A549 (cell line): ENCODE measurements around the gene DNAJC10. TPM values are rescaled to one million over a fixed set of nuclear protein-coding genes. Genes with fewer than 3 reads are reported as not detected.
A peak's percentile ranks its signal among the peaks of the same experiment; 100 is the strongest.

Source experiments
- ATAC-seq, 2 experiments: fragments of 200-7000 bp in 1 of 2; fragments of >200 bp in 1 of 2; cut with Nextera tagmentation in 1 of 2; cut with Tn5 transposase in 1 of 2; 3 replicates each; pipeline versions ENCODE4 v1.8.0 to v1.9.1; 2018 to 2020; ENCODE audit warnings: mild to moderate bottlenecking in 1 of 2, moderate library complexity in 1 of 2
- CTCF ChIA-PET: fragments of 300-600 bp; sonication (Branson Sonifier 250); formaldehyde crosslinking; extraction: SDS; loops from one replicate; lab custom pipeline; 2021; ENCODE audit warnings: antibody characterized with exemption, inconsistent platforms; lab: Yijun Ruan, JAX
- POLR2A ChIA-PET: fragments of 350-600 bp; formaldehyde crosslinking; extraction: SDS; loops from one replicate; lab custom pipeline; 2021; ENCODE audit warnings: antibody characterized with exemption, inconsistent platforms; lab: Yijun Ruan, JAX
- DNase-seq, 2 experiments: peaks; one replicate each; pipeline versions ENCODE4 v3.0.0 to v3.0.0-alpha.2; 2011 to 2016; ENCODE audit warnings: low read depth in 1 of 2, low spot score in 1 of 2
- FAIRE-seq: peaks from 2 replicates; lab custom pipeline; 2011; peaks lifted over from hg19 to GRCh38; lab: Jason Lieb, UNC
- H3K27ac ChIP-seq, 2 experiments: fragments of >200 bp; sonication (Bioruptor Twin); formaldehyde crosslinking; 3 replicates each; pipeline ENCODE4 v1.5.1; 2016 to 2017
- H3K4me1 ChIP-seq: fragments of >200 bp; sonication (Bioruptor Twin); formaldehyde crosslinking; 3 replicates; pipeline ENCODE4 v1.6.1; 2016
- H3K4me2 ChIP-seq: fragments of >200 bp; sonication (Bioruptor Twin); formaldehyde crosslinking; 3 replicates; pipeline ENCODE4 v1.6.1; 2016
- H3K4me3 ChIP-seq: fragments of >200 bp; sonication (Bioruptor Twin); formaldehyde crosslinking; 3 replicates; pipeline ENCODE4 v1.5.1; 2016
- H3K9me3 ChIP-seq: fragments of >200 bp; sonication (Bioruptor Twin); formaldehyde crosslinking; 3 replicates; pipeline ENCODE4 v1.6.1; 2016
- CHD4 ChIP-seq: fragments of 200-600 bp; sonication (generic); IDR thresholded peaks from 2 replicates; pipeline ENCODE4 v1.6.1; 2016; ENCODE audit warnings: antibody characterized with exemption, mild to moderate bottlenecking, borderline replicate concordance
- FOSB ChIP-seq: fragments of 250-450 bp; sonication (Bioruptor Pico); IDR thresholded peaks from 2 replicates; pipeline ENCODE4 v1.5.0; 2020; ENCODE audit warnings: mild to moderate bottlenecking, moderate library complexity
- FOSL2 ChIP-seq, 2 experiments: fragments of 450-650 bp in 1 of 2; fragments of >200 bp in 1 of 2; sonication (Bioruptor Twin) in 1 of 2; formaldehyde crosslinking; IDR thresholded peaks; 2 replicates each; pipeline versions ENCODE4 v1.5.0 to v1.6.1; 2016 to 2020; ENCODE audit warnings: mild to moderate bottlenecking in 1 of 2, moderate library complexity in 1 of 2
- HDAC2 ChIP-seq: fragments of 200-600 bp; sonication (generic); IDR thresholded peaks from 2 replicates; pipeline ENCODE4 v1.6.1; 2016
- HOXB13 ChIP-seq: fragments of 250-450 bp; sonication (Bioruptor Pico); IDR thresholded peaks from 2 replicates; pipeline ENCODE4 v1.5.0; 2020; ENCODE audit warnings: low read depth, mild to moderate bottlenecking, moderate library complexity
- JUNB ChIP-seq: fragments of >200 bp; sonication (Bioruptor Twin); formaldehyde crosslinking; IDR thresholded peaks from 2 replicates; pipeline ENCODE4 v1.6.1; 2016
- KDM1A ChIP-seq: fragments of 200-600 bp; sonication (generic); IDR thresholded peaks from 2 replicates; pipeline ENCODE4 v1.6.1; 2016; ENCODE audit warnings: low read depth, mild to moderate bottlenecking
- MAZ ChIP-seq: fragments of 150-350 bp; IDR thresholded peaks from 2 replicates; pipeline ENCODE4 v1.6.1; 2014; ENCODE audit warnings: antibody characterized with exemption, low read depth, low read length, borderline replicate concordance
- MYC ChIP-seq: IDR thresholded peaks from 2 replicates; pipeline ENCODE4 v1.6.1; 2012; ENCODE audit warnings: mild to moderate bottlenecking, inconsistent platforms, low read length, improper control_type of control experiment, borderline replicate concordance
- PHF8 ChIP-seq: fragments of 200-600 bp; sonication (generic); IDR thresholded peaks from 2 replicates; pipeline ENCODE4 v1.6.1; 2016; ENCODE audit warnings: low read depth, mild to moderate bottlenecking, antibody characterized with exemption, moderate library complexity, borderline replicate concordance
- POLR2AphosphoS2 ChIP-seq: conservative IDR thresholded peaks from 2 replicates; pipeline ENCODE4 v1.6.1; 2012; ENCODE audit warnings: low read length, improper control_type of control experiment, inconsistent platforms
- RAD21 ChIP-seq, 2 experiments: fragments of >200 bp in 1 of 2; sonication (Bioruptor Twin) in 1 of 2; formaldehyde crosslinking in 1 of 2; IDR thresholded peaks in 1 of 2; conservative IDR thresholded peaks in 1 of 2; 2 replicates in 1 of 2; 3 replicates in 1 of 2; pipeline ENCODE4 v1.6.1; 2012 to 2018; ENCODE audit warnings: inconsistent platforms in 1 of 2
- RCOR1 ChIP-seq: fragments of 150-350 bp; IDR thresholded peaks from 2 replicates; pipeline ENCODE4 v1.6.1; 2014; ENCODE audit warnings: antibody characterized with exemption, low read length, low read depth
- SMC3 ChIP-seq: fragments of >200 bp; sonication (Bioruptor Twin); formaldehyde crosslinking; IDR thresholded peaks from 3 replicates; pipeline ENCODE4 v1.6.1; 2018; ENCODE audit warnings: inconsistent platforms
- SREBF2 ChIP-seq: fragments of 450-650 bp; IDR thresholded peaks from 2 replicates; pipeline ENCODE4 v1.6.1; 2014; ENCODE audit warnings: mild to moderate bottlenecking, moderate library complexity
- TFCP2L1 ChIP-seq: fragments of 250-450 bp; sonication (Bioruptor Pico); IDR thresholded peaks from 2 replicates; pipeline ENCODE4 v1.5.0; 2021; ENCODE audit warnings: mild to moderate bottlenecking
- ZC3H11A ChIP-seq: fragments of 450-650 bp; IDR thresholded peaks from 2 replicates; pipeline ENCODE4 v1.6.1; 2014; ENCODE audit warnings: antibody characterized with exemption, mild to moderate bottlenecking
- ZFP36 ChIP-seq: fragments of 450-650 bp; IDR thresholded peaks from 2 replicates; pipeline ENCODE4 v1.6.1; 2014; ENCODE audit warnings: borderline replicate concordance; ENCODE audit not compliant: partially characterized antibody
- ZNF302 ChIP-seq: fragments of 250-450 bp; sonication (Bioruptor Pico); IDR thresholded peaks from 2 replicates; pipeline ENCODE4 v1.9.0; 2021; ENCODE audit warnings: inconsistent platforms, mild to moderate bottlenecking, moderate library complexity
- ZSCAN20 ChIP-seq: fragments of 250-450 bp; sonication (Bioruptor Pico); IDR thresholded peaks from 2 replicates; pipeline ENCODE4 v1.8.0; 2022; ENCODE audit warnings: mild to moderate bottlenecking, moderate library complexity
- WGBS: methylation state at CpG from one replicate; pipeline ENCODE4 v1.1.6; 2017; ENCODE audit errors: missing lambda C conversion rate; 5-methylcytosine and 5-hydroxymethylcytosine counted together
- polyA plus RNA-seq, 4 experiments: library from polyadenylated mRNA; depleted of rRNA in 3 of 4; stranded (reverse); fragments of >200 nt; fragmentation: RNase III in 1 of 4; extraction: RNeasy Plus Mini Kit Qiagen cat#74134 plus additional on column Dnase treatment in 1 of 4; gene quantifications; 2 replicates in 3 of 4; 3 replicates in 1 of 4; pipeline ENCODE4 v1.2.3, GENCODE V29; 2011 to 2017
- TF ChIP-seq, protein P1 (sequence below): fragments of 250-450 bp; sonication (Bioruptor Pico); IDR thresholded peaks from 2 replicates; pipeline ENCODE4 v1.5.0; 2021; ENCODE audit warnings: mild to moderate bottlenecking, moderate library complexity, borderline replicate concordance
- TF ChIP-seq, protein P2 (sequence below): fragments of >200 bp; sonication (Bioruptor Twin); formaldehyde crosslinking; IDR thresholded peaks from 2 replicates; pipeline ENCODE4 v1.6.1; 2016
- TF ChIP-seq, protein P3 (sequence below): fragments of >200 bp; sonication (Bioruptor Twin); formaldehyde crosslinking; IDR thresholded peaks from 3 replicates; pipeline ENCODE4 v1.5.1; 2016
- TF ChIP-seq, protein P4 (sequence below): fragments of >200 bp; sonication (Bioruptor Twin); formaldehyde crosslinking; IDR thresholded peaks from 3 replicates; pipeline ENCODE4 v1.6.1; 2016
- TF ChIP-seq, protein P5 (sequence below): fragments of 150-350 bp; IDR thresholded peaks from 2 replicates; pipeline ENCODE4 v1.6.1; 2014; ENCODE audit warnings: low read depth, mild to moderate bottlenecking, low read length

The DNAJC10 gene
- polyA plus RNA-seq, 2 of the 4 experiments (the other 2 are of a cell fraction), result 64.1 to 126 TPM

DNA sequence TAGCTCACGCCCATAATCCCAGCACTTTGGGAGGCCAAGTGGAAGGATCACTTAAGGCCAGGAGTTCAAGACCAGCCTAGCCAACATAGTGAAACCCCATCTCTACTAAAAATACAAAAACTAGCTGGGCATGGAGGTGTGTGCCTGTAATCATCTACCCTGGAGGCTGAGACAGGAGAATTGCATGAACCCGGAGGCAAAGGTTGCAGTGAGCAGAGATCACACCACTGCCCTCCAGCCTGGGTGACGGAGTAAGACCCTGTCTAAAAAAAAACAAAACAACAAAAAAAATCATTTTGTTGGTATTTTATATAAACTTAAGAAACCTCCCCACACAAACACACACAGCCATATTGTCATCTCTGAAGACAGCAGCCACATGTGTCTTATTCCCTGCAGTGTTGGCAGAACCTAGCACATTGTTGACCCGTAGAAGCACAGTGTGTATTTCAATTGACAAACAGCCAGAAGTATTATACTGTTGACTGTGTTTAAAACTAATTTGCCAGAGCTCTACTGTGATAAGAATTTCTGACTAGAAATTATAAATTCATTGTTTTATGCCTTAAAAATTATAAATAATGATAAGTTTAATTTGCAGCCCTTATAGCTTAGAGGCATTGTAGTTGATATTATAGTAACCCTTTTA is 68.1 kb downstream of the DNAJC10 start:
- CTCF ChIA-PET, result interaction anchor here (0.7 to 2.6 kb wide), 6 partner anchors 9 to 196 kb away, joined by 3 to 12 read pairs (median 6); no protein-coding TSS in a partner anchor
- H3K4me3 ChIP-seq, result no peak overlapping the region
- no peak overlapping the region for H3K27ac ChIP-seq
- H3K9me3 ChIP-seq, result no peaks in the 10 kb centered on the region
- POLR2A ChIA-PET, result no interaction called here
- H3K4me1 ChIP-seq, result no peaks in the 10 kb centered on the region
- ATAC-seq (peak in 1 of 2 experiments; percentile 50; a peak in 2 of 6 replicates), FAIRE-seq (no peak), DNase-seq (no peak)
- TF ChIP-seq, protein P1, sequence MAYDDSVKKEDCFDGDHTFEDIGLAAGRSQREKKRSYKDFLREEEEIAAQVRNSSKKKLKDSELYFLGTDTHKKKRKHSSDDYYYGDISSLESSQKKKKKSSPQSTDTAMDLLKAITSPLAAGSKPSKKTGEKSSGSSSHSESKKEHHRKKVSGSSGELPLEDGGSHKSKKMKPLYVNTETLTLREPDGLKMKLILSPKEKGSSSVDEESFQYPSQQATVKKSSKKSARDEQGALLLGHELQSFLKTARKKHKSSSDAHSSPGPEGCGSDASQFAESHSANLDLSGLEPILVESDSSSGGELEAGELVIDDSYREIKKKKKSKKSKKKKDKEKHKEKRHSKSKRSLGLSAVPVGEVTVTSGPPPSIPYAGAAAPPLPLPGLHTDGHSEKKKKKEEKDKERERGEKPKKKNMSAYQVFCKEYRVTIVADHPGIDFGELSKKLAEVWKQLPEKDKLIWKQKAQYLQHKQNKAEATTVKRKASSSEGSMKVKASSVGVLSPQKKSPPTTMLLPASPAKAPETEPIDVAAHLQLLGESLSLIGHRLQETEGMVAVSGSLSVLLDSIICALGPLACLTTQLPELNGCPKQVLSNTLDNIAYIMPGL (CRISPR knock-in tag), result no peak
- TF ChIP-seq ZC3H11A, result no peak
- TF ChIP-seq, protein P2, sequence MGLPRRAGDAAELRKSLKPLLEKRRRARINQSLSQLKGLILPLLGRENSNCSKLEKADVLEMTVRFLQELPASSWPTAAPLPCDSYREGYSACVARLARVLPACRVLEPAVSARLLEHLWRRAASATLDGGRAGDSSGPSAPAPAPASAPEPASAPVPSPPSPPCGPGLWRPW, result no peak
- no peak for TF ChIP-seq HDAC2
- no peak for TF ChIP-seq CHD4
- TF ChIP-seq SREBF2, result no peak
- no peak for TF ChIP-seq SMC3
- TF ChIP-seq MAZ, result no peak
- TF ChIP-seq HOXB13 (CRISPR knock-in tag), result no peak
- no peak for TF ChIP-seq MYC
- TF ChIP-seq ZFP36, result no peak
- no peak for TF ChIP-seq KDM1A
- no peak for TF ChIP-seq RCOR1
- no peak for TF ChIP-seq TFCP2L1 (CRISPR knock-in tag)
- WGBS, result 87% methylated on average over 4 of the region's 4 CpGs
- H3K4me2 ChIP-seq, result no peak overlapping the region

DNA sequence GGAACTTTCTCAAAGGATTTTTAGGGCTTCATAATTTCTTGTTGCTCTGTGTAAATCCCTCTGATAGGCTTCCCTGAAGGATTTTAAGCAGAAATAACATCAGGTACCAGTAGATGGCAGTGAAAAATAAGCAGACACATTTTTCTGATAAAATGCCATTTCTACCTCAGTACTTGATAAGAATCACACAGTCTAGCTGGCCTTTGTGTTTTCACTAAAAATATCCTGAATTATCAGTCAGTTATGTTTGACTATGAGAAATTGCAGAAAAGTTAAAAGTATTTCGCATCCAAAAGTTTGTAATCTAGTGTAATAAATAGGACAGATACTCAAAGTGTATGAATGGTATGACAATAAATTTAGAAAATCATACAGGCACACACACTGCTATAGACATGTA is 68.7 kb downstream of the DNAJC10 start:
- CTCF ChIA-PET, result interaction anchor here (0.6 to 2.6 kb wide), 9 partner anchors 9 to 472 kb away, joined by 3 to 12 read pairs (median 4); no protein-coding TSS in a partner anchor
- H3K4me1 ChIP-seq, result no peaks in the 10 kb centered on the region
- no peak overlapping the region for H3K4me3 ChIP-seq
- no peak overlapping the region for H3K4me2 ChIP-seq
- H3K27ac ChIP-seq, result no peak overlapping the region; a peak in 1 of 6 replicates
- TF ChIP-seq JUNB (no peak), RAD21 (conservative IDR thresholded peaks at IDR 0.05 in 1 of 2, IDR thresholded peaks at IDR 0.05 in 1 of 2) (peak; percentile 62 to 67), SMC3 (peak; percentile 48; the same call in 2 of the 3 replicates)
- TF ChIP-seq, protein P3, sequence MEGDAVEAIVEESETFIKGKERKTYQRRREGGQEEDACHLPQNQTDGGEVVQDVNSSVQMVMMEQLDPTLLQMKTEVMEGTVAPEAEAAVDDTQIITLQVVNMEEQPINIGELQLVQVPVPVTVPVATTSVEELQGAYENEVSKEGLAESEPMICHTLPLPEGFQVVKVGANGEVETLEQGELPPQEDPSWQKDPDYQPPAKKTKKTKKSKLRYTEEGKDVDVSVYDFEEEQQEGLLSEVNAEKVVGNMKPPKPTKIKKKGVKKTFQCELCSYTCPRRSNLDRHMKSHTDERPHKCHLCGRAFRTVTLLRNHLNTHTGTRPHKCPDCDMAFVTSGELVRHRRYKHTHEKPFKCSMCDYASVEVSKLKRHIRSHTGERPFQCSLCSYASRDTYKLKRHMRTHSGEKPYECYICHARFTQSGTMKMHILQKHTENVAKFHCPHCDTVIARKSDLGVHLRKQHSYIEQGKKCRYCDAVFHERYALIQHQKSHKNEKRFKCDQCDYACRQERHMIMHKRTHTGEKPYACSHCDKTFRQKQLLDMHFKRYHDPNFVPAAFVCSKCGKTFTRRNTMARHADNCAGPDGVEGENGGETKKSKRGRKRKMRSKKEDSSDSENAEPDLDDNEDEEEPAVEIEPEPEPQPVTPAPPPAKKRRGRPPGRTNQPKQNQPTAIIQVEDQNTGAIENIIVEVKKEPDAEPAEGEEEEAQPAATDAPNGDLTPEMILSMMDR, result peak; percentile 64
- H3K9me3 ChIP-seq, result no peaks in the 10 kb centered on the region
- FAIRE-seq (no peak), DNase-seq (peak in 1 of 2 experiments; percentile 36), ATAC-seq (peak; percentile 50 to 80; a peak in 3 of 6 replicates)
- POLR2A ChIA-PET, result no interaction called here
- 86% methylated on average over 1 of the region's 1 CpG for WGBS

DNA sequence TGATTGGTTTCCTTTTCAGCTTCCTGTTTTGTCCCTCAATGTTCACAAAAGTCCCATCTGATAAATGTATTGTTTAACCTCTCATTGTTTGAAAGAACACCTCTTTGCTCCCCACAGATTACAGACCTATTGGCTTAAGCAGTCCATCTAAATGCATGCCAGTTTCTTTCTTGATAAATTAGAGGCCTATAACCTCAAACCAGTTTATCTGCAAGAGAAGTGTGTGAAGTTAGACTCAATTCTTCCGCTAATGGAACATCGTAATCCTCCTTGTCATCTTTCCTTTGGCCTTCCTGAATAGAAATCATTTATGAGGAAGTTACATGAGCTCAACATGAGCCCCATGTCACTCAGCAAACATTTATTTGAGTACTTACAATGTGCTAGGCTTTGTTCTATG is 76.4 kb downstream of the DNAJC10 start:
- Histone ChIP-seq H3K4me2 (no peak overlapping the region), H3K9me3 (no peaks in the 10 kb centered on the region), H3K4me3 (no peak overlapping the region), H3K27ac (no peak overlapping the region), H3K4me1 (no peaks in the 10 kb centered on the region)
- POLR2A ChIA-PET, result no interaction called here
- 96% methylated on average over 2 of the region's 2 CpGs for WGBS
- ATAC-seq (no peak), FAIRE-seq (no peak), DNase-seq (no peak)
- CTCF ChIA-PET, result interaction anchor here (0.6 to 2.2 kb wide), 3 partner anchors 8 to 46 kb away, joined by 3 to 12 read pairs (median 3); no protein-coding TSS in a partner anchor
- TF ChIP-seq POLR2AphosphoS2 (no peak), PHF8 (no peak), RCOR1 (no peak), TFCP2L1 (CRISPR knock-in tag) (no peak), ZSCAN20 (no peak), ZNF302 (no peak), ZC3H11A (no peak), FOSL2 (IDR thresholded peaks at IDR 0.05) (no peak), FOSL2 (CRISPR knock-in tag; IDR thresholded peaks at IDR 0.05) (no peak), FOSB (CRISPR knock-in tag) (no peak), RAD21 (conservative IDR thresholded peaks at IDR 0.05 in 1 of 2, IDR thresholded peaks at IDR 0.05 in 1 of 2) (no peak)
- TF ChIP-seq, protein P4, sequence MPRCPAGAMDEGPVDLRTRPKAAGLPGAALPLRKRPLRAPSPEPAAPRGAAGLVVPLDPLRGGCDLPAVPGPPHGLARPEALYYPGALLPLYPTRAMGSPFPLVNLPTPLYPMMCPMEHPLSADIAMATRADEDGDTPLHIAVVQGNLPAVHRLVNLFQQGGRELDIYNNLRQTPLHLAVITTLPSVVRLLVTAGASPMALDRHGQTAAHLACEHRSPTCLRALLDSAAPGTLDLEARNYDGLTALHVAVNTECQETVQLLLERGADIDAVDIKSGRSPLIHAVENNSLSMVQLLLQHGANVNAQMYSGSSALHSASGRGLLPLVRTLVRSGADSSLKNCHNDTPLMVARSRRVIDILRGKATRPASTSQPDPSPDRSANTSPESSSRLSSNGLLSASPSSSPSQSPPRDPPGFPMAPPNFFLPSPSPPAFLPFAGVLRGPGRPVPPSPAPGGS, result no peak
- TF ChIP-seq, protein P2, result no peak
- TF ChIP-seq, protein P5, sequence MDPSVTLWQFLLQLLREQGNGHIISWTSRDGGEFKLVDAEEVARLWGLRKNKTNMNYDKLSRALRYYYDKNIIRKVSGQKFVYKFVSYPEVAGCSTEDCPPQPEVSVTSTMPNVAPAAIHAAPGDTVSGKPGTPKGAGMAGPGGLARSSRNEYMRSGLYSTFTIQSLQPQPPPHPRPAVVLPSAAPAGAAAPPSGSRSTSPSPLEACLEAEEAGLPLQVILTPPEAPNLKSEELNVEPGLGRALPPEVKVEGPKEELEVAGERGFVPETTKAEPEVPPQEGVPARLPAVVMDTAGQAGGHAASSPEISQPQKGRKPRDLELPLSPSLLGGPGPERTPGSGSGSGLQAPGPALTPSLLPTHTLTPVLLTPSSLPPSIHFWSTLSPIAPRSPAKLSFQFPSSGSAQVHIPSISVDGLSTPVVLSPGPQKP, result no peak
